HG03432 (cell line): ENCODE measurements around the gene HMGN5.

Source experiments
- ATAC-seq: cut with Tn5 transposase; IDR thresholded peaks from one replicate; pipeline ENCODE4 v1.9.1; 2021; ENCODE audit warnings: mild to moderate bottlenecking, moderate library complexity; ENCODE audit not compliant: unreplicated experiment

HMGN5 gene

GRCh38 chrX:81120258-81120935, 81.3 kb downstream of the HMGN5 start:
- ATAC-seq, result peak; percentile 33

DNA sequence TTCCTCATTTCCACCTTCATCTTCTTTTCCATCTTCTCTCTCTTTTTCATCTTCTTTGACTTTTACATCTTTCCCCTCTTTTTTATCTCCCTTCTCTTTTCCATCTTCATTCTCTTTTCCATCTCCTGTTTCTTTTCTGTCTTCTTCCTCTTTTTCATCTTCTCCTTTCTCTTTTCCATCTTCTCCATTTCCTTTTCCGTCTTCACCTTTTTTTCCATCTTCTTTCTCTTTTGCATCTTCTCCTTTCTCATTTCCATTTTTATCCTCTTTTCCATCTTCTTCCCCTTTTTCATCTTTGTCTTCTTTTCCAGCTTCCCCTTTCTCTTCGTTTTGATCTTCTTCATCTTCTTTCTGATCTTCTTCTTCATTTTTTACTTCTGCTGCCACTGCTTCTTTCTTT, 87.0 kb downstream of the HMGN5 start:
- no peak for ATAC-seq

- no peak for ATAC-seq
Observed at GRCh38 chrX:81110286-81110685, 91.4 kb downstream of the HMGN5 start.

DNA sequence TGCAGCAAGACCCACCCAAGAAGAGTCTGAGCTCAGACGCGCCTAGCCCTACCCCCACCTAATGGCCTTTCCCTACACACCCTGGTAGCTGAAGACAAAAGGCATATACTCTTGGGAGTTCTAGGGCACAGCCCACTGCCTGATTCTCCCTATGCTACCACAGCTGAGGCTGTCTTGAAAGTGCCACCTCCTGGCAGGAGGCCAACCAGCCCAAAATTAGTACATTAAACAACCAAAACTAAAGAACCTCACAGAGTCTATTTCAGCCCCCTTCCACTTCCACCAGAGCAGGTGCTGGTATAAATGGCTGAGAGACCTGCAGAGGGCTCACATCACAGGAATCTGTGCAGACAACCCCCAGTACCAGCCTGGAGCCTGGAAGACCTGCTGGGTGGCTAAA, 119.1 kb downstream of the HMGN5 start:
- no peak for ATAC-seq
